Mesodermal cell (in vitro differentiated cells): ENCODE results near the gene AMHR2.
"Not testable (repeated sequence)": the region's sequence is repeated elsewhere in the genome, so short reads cannot be mapped to it uniquely, and the experiment has no call there.

Source experiments
- H3K27ac ChIP-seq: 2 replicates; pipeline ENCODE4 v1.7.0; 2013; ENCODE audit warnings: mild to moderate bottlenecking, low read depth, low read length, moderate library complexity; ENCODE audit not compliant: severe bottlenecking
- H3K36me3 ChIP-seq: 2 replicates; pipeline ENCODE4 v1.7.1; 2013; ENCODE audit warnings: mild to moderate bottlenecking, low read length, moderate library complexity; ENCODE audit not compliant: control insufficient read depth, insufficient read depth
- H3K4me1 ChIP-seq: one replicate; pipeline ENCODE4 v1.7.1; 2013; ENCODE audit warnings: mild to moderate bottlenecking, low read length; ENCODE audit not compliant: insufficient read depth, control insufficient read depth, poor library complexity, severe bottlenecking
- H3K4me3 ChIP-seq: 2 replicates; pipeline ENCODE4 v1.7.0; 2013; ENCODE audit warnings: low read length, control low read depth, mild to moderate bottlenecking; ENCODE audit not compliant: insufficient read depth, poor library complexity, severe bottlenecking; ENCODE audit errors: extremely low read depth
- H3K9me3 ChIP-seq: 2 replicates; pipeline ENCODE4 v1.7.1; 2013; ENCODE audit warnings: mild to moderate bottlenecking, low read length, moderate library complexity; ENCODE audit not compliant: control insufficient read depth
- WGBS, 2 experiments: methylation state at CpG; one replicate each; pipeline ENCODE4 v1.1.5; 2013; ENCODE audit warnings: missing lambda C conversion rate in 2 of 2; ENCODE audit not compliant: insufficient coverage in 2 of 2; 5-methylcytosine and 5-hydroxymethylcytosine counted together

AMHR2 gene

DNA sequence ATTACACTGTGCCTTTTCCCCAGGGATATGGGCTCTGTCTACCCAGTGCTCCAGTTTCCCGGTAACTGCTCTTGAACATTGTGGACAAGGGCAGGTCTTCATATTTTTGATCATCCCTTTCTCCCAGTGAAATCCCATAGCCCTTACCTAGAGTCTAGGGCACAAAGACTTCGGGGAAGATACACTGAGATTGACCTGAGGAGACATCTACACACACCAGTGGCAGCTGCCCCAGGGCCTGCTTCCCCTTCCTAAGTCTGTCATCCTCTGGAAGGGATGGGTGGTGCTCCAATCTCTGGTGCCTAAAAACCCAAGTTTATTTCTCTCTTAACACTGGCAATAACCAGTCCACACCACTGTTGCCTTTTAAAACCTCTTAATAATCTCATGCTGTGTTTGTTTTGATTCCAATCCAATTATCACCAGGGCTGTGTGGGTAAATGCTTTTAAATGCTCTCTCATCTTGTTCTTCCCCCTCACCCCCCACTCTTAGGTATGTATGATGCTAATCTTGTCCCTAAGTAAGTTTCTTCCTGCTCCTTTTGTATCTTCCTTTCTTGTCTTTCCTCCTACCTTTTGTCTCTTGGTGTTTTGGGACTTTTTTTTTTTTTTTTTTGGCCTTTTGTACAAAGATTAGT is 7.8 kb upstream of the AMHR2 start:
- not testable (repeated sequence) for H3K4me3 ChIP-seq, H3K9me3 ChIP-seq
- Histone ChIP-seq H3K4me1 (peaks cover 46% of the 10 kb centered on the region), H3K36me3 (peaks cover 19% of the 10 kb centered on the region), H3K27ac (peak overlapping the region; percentile 58)
- WGBS, 2 experiments = 80 to 100% methylated on average over 1 of the region's 2 CpGs

- not testable (repeated sequence) for H3K36me3 ChIP-seq, H3K4me3 ChIP-seq, H3K27ac ChIP-seq, H3K9me3 ChIP-seq
- WGBS, 2 experiments = 99 to 100% methylated on average over 6 to 9 of the region's 9 CpGs
- peaks cover 33% of the 10 kb centered on the region for H3K4me1 ChIP-seq
Measured at GRCh38 chr12:53417291-53417816, 6.3 kb upstream of the AMHR2 start.

DNA sequence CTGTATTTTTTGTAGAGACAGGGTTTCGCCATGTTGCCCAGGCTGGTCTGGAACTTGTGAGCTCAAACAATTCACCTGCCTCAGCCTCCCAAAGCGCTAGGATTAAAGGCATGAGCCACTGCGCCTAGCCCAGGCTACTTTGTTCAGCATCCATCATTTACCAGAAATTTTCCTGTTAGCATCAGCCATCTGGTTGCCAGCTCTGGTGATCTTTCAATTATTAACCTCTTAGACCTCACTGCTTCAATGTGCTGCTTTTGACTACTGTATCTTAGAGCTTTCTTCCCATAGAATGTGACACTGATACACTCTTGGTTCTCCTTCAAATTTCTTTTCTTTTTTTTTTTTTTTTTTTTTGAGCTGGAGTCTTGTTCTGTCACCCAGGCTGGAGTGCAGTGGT is 5.4 kb upstream of the AMHR2 start:
- 93 to 95% methylated on average over 3 of the region's 3 CpGs for WGBS, 2 experiments
- H3K4me1 ChIP-seq = peaks cover 28% of the 10 kb centered on the region

GRCh38 chr12:53419756-53420155 is 3.9 kb upstream of the AMHR2 start:
- H3K27ac ChIP-seq = no peak overlapping the region
- no peak overlapping the region for H3K4me3 ChIP-seq
- peaks cover 21% of the 10 kb centered on the region for H3K4me1 ChIP-seq
- WGBS, 2 experiments = 92 to 93% methylated on average over 2 of the region's 2 CpGs
- no peaks in the 10 kb centered on the region for H3K9me3 ChIP-seq
- H3K36me3 ChIP-seq = no peaks in the 10 kb centered on the region

More for the DNA sequence above, 5.4 kb upstream of the AMHR2 start:
- H3K27ac ChIP-seq = no peak overlapping the region
- no peaks in the 10 kb centered on the region for H3K36me3 ChIP-seq
- H3K4me3 ChIP-seq = no peak overlapping the region
- no peaks in the 10 kb centered on the region for H3K9me3 ChIP-seq

DNA sequence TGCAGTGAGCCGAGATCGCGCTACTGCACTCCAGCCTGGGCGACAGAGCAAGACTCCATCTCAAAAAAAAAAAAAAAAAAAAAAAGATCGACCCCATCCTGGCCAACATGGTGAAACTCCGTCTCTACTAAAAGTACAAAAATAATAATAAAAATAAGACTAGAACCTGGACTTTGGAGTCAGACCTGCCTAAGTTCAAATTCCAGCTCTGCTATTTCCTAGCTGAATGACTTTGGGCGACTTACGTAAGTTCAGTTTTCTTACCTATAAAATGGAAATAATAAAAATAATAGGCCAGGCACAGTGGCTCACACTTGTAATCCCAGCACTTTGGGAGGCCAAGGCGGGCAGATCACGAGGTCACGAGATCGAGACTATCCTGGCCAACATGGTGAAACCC is 1.4 kb upstream of the AMHR2 start:
- not testable (repeated sequence) for H3K36me3 ChIP-seq, H3K4me3 ChIP-seq, H3K27ac ChIP-seq, H3K9me3 ChIP-seq
- H3K4me1 ChIP-seq = peaks cover 16% of the 10 kb centered on the region
- WGBS, 2 experiments = 90 to 100% methylated on average over 4 of the region's 12 CpGs

- no peak overlapping the region for H3K4me3 ChIP-seq
- peaks cover 25% of the 10 kb centered on the region for H3K4me1 ChIP-seq
- no peaks in the 10 kb centered on the region for H3K36me3 ChIP-seq
- 80 to 95% methylated on average over 5 to 7 of the region's 9 CpGs for WGBS, 2 experiments
- no peaks in the 10 kb centered on the region for H3K9me3 ChIP-seq
- H3K27ac ChIP-seq = no peak overlapping the region
Measured at GRCh38 chr12:53424626-53425514, 1.2 kb downstream of the AMHR2 start.

DNA sequence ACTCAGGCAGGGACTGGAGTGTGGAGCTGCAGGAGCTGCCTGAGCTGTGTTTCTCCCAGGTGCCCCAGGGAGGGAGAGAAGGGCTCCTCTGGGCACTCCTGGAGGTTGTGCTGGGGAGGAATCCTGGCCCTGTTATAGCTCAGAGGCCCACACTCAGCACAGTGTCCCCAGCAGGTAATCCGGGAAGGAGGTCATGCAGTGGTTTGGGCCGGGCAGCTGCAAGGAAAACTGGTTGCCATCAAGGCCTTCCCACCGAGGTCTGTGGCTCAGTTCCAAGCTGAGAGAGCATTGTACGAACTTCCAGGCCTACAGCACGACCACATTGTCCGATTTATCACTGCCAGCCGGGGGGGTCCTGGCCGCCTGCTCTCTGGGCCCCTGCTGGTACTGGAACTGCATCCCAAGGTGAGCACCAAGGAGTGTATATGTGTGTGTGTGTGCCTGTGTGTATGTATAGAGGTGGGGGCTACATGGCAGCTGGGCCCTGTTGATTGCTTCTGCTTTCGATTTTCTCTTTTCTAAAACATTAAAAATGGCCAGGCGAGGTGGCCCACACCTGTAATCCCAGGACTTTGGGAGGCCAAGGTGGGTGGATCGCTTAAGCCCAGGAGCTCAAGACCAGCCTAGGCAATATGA is 2.0 kb downstream of the AMHR2 start:
- Histone ChIP-seq H3K4me1 (peaks cover 25% of the 10 kb centered on the region), H3K27ac (no peak overlapping the region), H3K9me3 (no peaks in the 10 kb centered on the region), H3K36me3 (no peaks in the 10 kb centered on the region), H3K4me3 (no peak overlapping the region)
- WGBS, 2 experiments = 83 to 92% methylated on average over 10 to 11 of the region's 11 CpGs

DNA sequence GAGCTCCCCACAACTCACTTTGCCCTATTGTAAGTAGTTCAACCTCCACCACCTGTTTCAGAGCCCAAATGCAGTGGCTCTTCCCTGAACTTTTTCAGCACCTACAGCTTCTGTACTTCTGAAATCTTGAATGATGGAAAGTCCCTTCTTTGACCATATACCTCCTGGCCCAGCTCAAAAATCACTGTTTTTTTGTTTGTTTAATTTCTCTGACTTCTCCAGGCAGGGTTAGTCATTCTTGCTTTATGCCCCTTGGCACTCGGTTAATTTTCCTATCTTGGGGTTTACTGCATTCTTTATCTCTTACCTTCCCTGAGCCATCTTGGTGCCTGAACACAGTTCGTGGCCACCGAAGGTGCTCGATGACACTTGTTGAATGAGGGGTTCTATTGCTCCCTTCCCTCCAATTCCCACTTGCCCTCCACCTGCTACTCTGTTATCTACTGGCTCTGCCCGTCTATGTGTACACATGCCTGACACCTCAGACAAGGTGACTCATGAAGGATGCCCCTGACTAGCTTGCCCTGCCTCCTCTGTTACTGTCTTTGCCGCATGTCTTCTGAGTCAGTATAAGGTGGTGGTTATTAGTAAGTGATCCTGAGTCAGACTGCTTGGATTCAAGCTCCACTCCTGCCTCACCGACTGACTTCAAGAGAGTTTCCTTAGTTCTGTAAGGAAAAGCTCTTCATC is 4.4 kb downstream of the AMHR2 start:
- Histone ChIP-seq H3K4me3 (no peak overlapping the region), H3K36me3 (no peaks in the 10 kb centered on the region), H3K27ac (no peak overlapping the region), H3K4me1 (peaks cover 30% of the 10 kb centered on the region), H3K9me3 (no peaks in the 10 kb centered on the region)
- 90 to 99% methylated on average over 6 to 7 of the region's 7 CpGs for WGBS, 2 experiments

- H3K4me3 ChIP-seq = no peak overlapping the region
- 69 to 100% methylated on average over 5 of the region's 7 CpGs for WGBS, 2 experiments
- no peaks in the 10 kb centered on the region for H3K36me3 ChIP-seq
- no peak overlapping the region for H3K27ac ChIP-seq
- H3K9me3 ChIP-seq = no peaks in the 10 kb centered on the region
- H3K4me1 ChIP-seq = peaks cover 24% of the 10 kb centered on the region
Measured at GRCh38 chr12:53428741-53429140, 5.1 kb downstream of the AMHR2 start.

GRCh38 chr12:53430116-53430515 is 6.5 kb downstream of the AMHR2 start:
- Histone ChIP-seq H3K4me1 (peaks cover 17% of the 10 kb centered on the region), H3K27ac (no peak overlapping the region), H3K36me3 (no peaks in the 10 kb centered on the region), H3K4me3 (no peak overlapping the region), H3K9me3 (no peaks in the 10 kb centered on the region)
- WGBS, 2 experiments = 88 to 90% methylated on average over 2 to 5 of the region's 5 CpGs
